Right renal cortex interstitium (tissue), 3 donors: ENCODE results near the gene HCAR1. TPM values are rescaled to one million over a fixed set of nuclear protein-coding genes. Genes with fewer than 3 reads are reported as not detected.

Experiments used
- polyA plus RNA-seq, 3 donors: library from polyadenylated mRNA; unstranded; fragments of 120-200 nt; gene quantifications; one replicate each; pipeline ENCODE4 v1.2.1, GENCODE V29; 2013; ENCODE audit not compliant: insufficient read length in 3 of 3

Gene HCAR1
- polyA plus RNA-seq, 3 donors = 2.0 to 3.2 (median 2.4) TPM

Other genes starting within 250 kb of the HCAR1 start
- 10 to 100 TPM; 34.3 to 36.8 (median 35.5) TPM for gene ZCCHC8, start 229.9 kb downstream of the HCAR1 start, polyA plus RNA-seq
- gene RSRC2, start 203.9 kb downstream of the HCAR1 start, polyA plus RNA-seq = 100 to 1,000 TPM; 215 to 259 (median 225) TPM
- 10 to 100 TPM; 31.6 to 37.1 (median 32.3) TPM for gene KNTC1, start 203.6 kb downstream of the HCAR1 start, polyA plus RNA-seq
- under 1 TPM; 0.22 to 0.31 (median 0.24) TPM for gene HCAR2, start 27.5 kb downstream of the HCAR1 start, polyA plus RNA-seq
- under 1 TPM; 0.18 to 0.28 (median 0.24) TPM for gene HCAR3, start 14.0 kb downstream of the HCAR1 start, polyA plus RNA-seq
- gene DENR, start 22.0 kb upstream of the HCAR1 start, polyA plus RNA-seq = 10 to 100 TPM; 82.7 to 94.2 (median 92.4) TPM
- under 1 TPM; 0.21 to 0.49 (median 0.37) TPM for gene CCDC62, start 43.7 kb upstream of the HCAR1 start, polyA plus RNA-seq
- 10 to 100 TPM; 54.6 to 56.9 (median 55.0) TPM for gene HIP1R, start 104.6 kb upstream of the HCAR1 start, polyA plus RNA-seq
- 10 to 100 TPM; 20.4 to 22.7 (median 21.1) TPM for gene VPS37B, start 165.3 kb upstream of the HCAR1 start, polyA plus RNA-seq
- 1 to 10 TPM; 5.1 to 5.8 (median 5.1) TPM for gene ABCB9, start 235.6 kb upstream of the HCAR1 start, polyA plus RNA-seq
- gene OGFOD2, start 244.4 kb upstream of the HCAR1 start, polyA plus RNA-seq = 10 to 100 TPM; 12.0 to 13.9 (median 13.4) TPM
- gene ARL6IP4, start 249.8 kb upstream of the HCAR1 start, polyA plus RNA-seq = 100 to 1,000 TPM; 165 to 178 (median 173) TPM